Liver (tissue), 9 donors: Measurements from ENCODE around the gene MYO5A. TPM values are rescaled to one million over a fixed set of nuclear protein-coding genes. Genes with fewer than 3 reads are reported as not detected.

Experiments used
- DNase-seq: peaks from one replicate; pipeline ENCODE4 v3.0.0-alpha.2; 2017; ENCODE audit warnings: low spot score
- H3K27ac ChIP-seq, 2 donors: one replicate each; pipeline ENCODE4 v1.7.0; 2013; ENCODE audit warnings: inconsistent platforms in 2 of 2, low read length in 2 of 2, control low read depth in 1 of 2, low read depth in 1 of 2, mild to moderate bottlenecking in 1 of 2
- H3K27me3 ChIP-seq, 4 donors: one replicate each; pipeline versions ENCODE4 v1.6.1 to v1.7.0; 2013; ENCODE audit warnings: low read length in 3 of 4, inconsistent platforms in 1 of 4, mild to moderate bottlenecking in 1 of 4, moderate library complexity in 1 of 4; ENCODE audit not compliant: control insufficient read depth in 4 of 4, insufficient read depth in 4 of 4
- H3K36me3 ChIP-seq, 4 donors: one replicate each; pipeline versions ENCODE4 v1.6.1 to v1.7.0; 2013; ENCODE audit warnings: low read length in 3 of 4, mild to moderate bottlenecking in 3 of 4, low read depth in 1 of 4, moderate library complexity in 1 of 4; ENCODE audit not compliant: control insufficient read depth in 4 of 4, insufficient read depth in 3 of 4
- H3K4me1 ChIP-seq, 4 donors: one replicate each; pipeline versions ENCODE4 v1.6.1 to v1.7.0; 2013; ENCODE audit warnings: low read length in 3 of 4, mild to moderate bottlenecking in 3 of 4, moderate library complexity in 1 of 4; ENCODE audit not compliant: control insufficient read depth in 4 of 4, insufficient read depth in 4 of 4
- H3K4me3 ChIP-seq, 3 donors: one replicate each; pipeline versions ENCODE4 v1.6.1 to v1.7.0; 2013; ENCODE audit warnings: low read length in 3 of 3, control low read depth in 1 of 3, low read depth in 1 of 3, mild to moderate bottlenecking in 1 of 3
- H3K9ac ChIP-seq, 2 donors: one replicate each; pipeline ENCODE4 v1.7.0; 2013; ENCODE audit warnings: low read length in 2 of 2, mild to moderate bottlenecking in 2 of 2, moderate library complexity in 2 of 2, control low read depth in 1 of 2, low read depth in 1 of 2
- H3K9me3 ChIP-seq, 4 donors: one replicate each; pipeline versions ENCODE4 v1.6.1 to v1.7.0; 2013; ENCODE audit warnings: low read length in 3 of 4; ENCODE audit not compliant: control insufficient read depth in 4 of 4
- CTCF ChIP-seq: fragments of 150-350 bp; IDR thresholded peaks from 2 replicates; pipeline ENCODE4 v1.5.1; 2017; ENCODE audit warnings: improper control_type of control experiment, low read depth, low read length; ENCODE audit not compliant: missing input control
- EGR1 ChIP-seq, 2 donors: IDR thresholded peaks; 2 replicates each; pipeline ENCODE4 v1.6.1; 2016 to 2018; ENCODE audit warnings: antibody characterized with exemption in 2 of 2, low read depth in 2 of 2
- FOXA1 ChIP-seq: IDR thresholded peaks from 2 replicates; pipeline ENCODE4 v1.6.1; 2016; ENCODE audit warnings: antibody characterized with exemption
- FOXA2 ChIP-seq: IDR thresholded peaks from 2 replicates; pipeline ENCODE4 v1.6.1; 2016; ENCODE audit warnings: antibody characterized with exemption
- GABPA ChIP-seq, 2 donors: IDR thresholded peaks in 1 of 2; conservative IDR thresholded peaks in 1 of 2; 2 replicates each; pipeline ENCODE4 v1.6.1; 2016; ENCODE audit warnings: antibody characterized with exemption in 2 of 2, mild to moderate bottlenecking in 1 of 2, moderate library complexity in 1 of 2
- HNF4A ChIP-seq, 2 donors: conservative IDR thresholded peaks; 2 replicates each; pipeline ENCODE4 v1.6.1; 2016; ENCODE audit warnings: antibody characterized with exemption in 2 of 2, mild to moderate bottlenecking in 2 of 2
- NR2F2 ChIP-seq: IDR thresholded peaks from 2 replicates; pipeline ENCODE4 v1.6.1; 2016; ENCODE audit warnings: antibody characterized with exemption
- RAD21 ChIP-seq, 2 donors: IDR thresholded peaks; 2 replicates each; pipeline ENCODE4 v1.6.1; 2016; ENCODE audit warnings: antibody characterized with exemption in 2 of 2, mild to moderate bottlenecking in 2 of 2
- RXRA ChIP-seq, 2 donors: IDR thresholded peaks; 2 replicates each; pipeline ENCODE4 v1.6.1; 2017 to 2018; ENCODE audit warnings: antibody characterized with exemption in 2 of 2, mild to moderate bottlenecking in 1 of 2
- TAF1 ChIP-seq: conservative IDR thresholded peaks from 2 replicates; pipeline ENCODE4 v1.6.1; 2016; ENCODE audit warnings: antibody characterized with exemption, mild to moderate bottlenecking
- ZBTB33 ChIP-seq: IDR thresholded peaks from 2 replicates; pipeline ENCODE4 v1.6.1; 2016; ENCODE audit warnings: antibody characterized with exemption
- WGBS: extraction: QIAGEN DNeasy Blood & Tissue Kit; methylation state at CpG from one replicate; pipeline ENCODE4 v1.1.7; 2013; 5-methylcytosine and 5-hydroxymethylcytosine counted together
- polyA plus RNA-seq, 2 donors: library from polyadenylated mRNA; stranded (reverse) in 1 of 2; unstranded in 1 of 2; fragments of 200-250 nt in 1 of 2; fragments of >200 nt in 1 of 2; fragmentation: Nextera tagmentation in 1 of 2; extraction: Ambion mirVana in 1 of 2; gene quantifications; one replicate each; pipeline versions ENCODE4 v1.2.1 to v1.2.3, GENCODE V29; 2013 to 2015
- total RNA-seq, 2 donors: library from RNA; depleted of rRNA; stranded (reverse); fragments of >200 nt; gene quantifications; one replicate each; pipeline ENCODE4 v1.2.3, GENCODE V29; 2014
- donor health status: healthy.
- donor health status: healthy.
- donor health status: healthy.
- donor health status: healthy.
- donor health status: healthy.

Gene MYO5A
- total and polyA plus RNA-seq, 4 donors = 1.0 to 7.1 (median 3.0) TPM

GRCh38 chr15:52518487-52519371 lies 10.0 kb downstream of the MYO5A start:
- no peak overlapping the region for H3K27ac ChIP-seq
- WGBS = 69% methylated on average over 8 of the region's 8 CpGs
- TF ChIP-seq TAF1 (no peak), NR2F2 (no peak)
- H3K9me3 ChIP-seq = no peaks in the 10 kb centered on the region
- H3K27me3 ChIP-seq = no peaks in the 10 kb centered on the region
- H3K36me3 ChIP-seq = no peaks in the 10 kb centered on the region
- no peaks in the 10 kb centered on the region for H3K4me1 ChIP-seq
- no peak for DNase-seq
- no peak overlapping the region for H3K9ac ChIP-seq
- no peak overlapping the region for H3K4me3 ChIP-seq

GRCh38 chr15:52517014-52517413 lies 11.7 kb downstream of the MYO5A start:
- Histone ChIP-seq H3K36me3 (no peaks in the 10 kb centered on the region), H3K9ac (no peak overlapping the region), H3K4me1 (no peaks in the 10 kb centered on the region), H3K9me3 (no peaks in the 10 kb centered on the region), H3K4me3 (no peak overlapping the region), H3K27me3 (no peaks in the 10 kb centered on the region), H3K27ac (no peak overlapping the region)
- DNase-seq = no peak
- TF ChIP-seq FOXA2 (no peak), ZBTB33 (no peak), RAD21 (IDR thresholded peaks at IDR 0.05) (no peak), GABPA (IDR thresholded peaks at IDR 0.05 in 1 of 2, conservative IDR thresholded peaks at IDR 0.05 in 1 of 2) (no peak), HNF4A (conservative IDR thresholded peaks at IDR 0.05) (no peak), CTCF (no peak)
- WGBS = 80% methylated on average over 1 of the region's 1 CpG

GRCh38 chr15:52515343-52515742 lies 13.3 kb downstream of the MYO5A start:
- WGBS = 73% methylated on average over 2 of the region's 2 CpGs
- no peaks in the 10 kb centered on the region for H3K9me3 ChIP-seq
- H3K4me1 ChIP-seq = no peaks in the 10 kb centered on the region
- DNase-seq = no peak
- TF ChIP-seq RXRA (IDR thresholded peaks at IDR 0.05) (no peak), FOXA1 (no peak), EGR1 (IDR thresholded peaks at IDR 0.05; ENCODE audit: low read depth in 2 of 2) (no peak), RAD21 (IDR thresholded peaks at IDR 0.05) (no peak), FOXA2 (no peak), ZBTB33 (no peak)
- H3K27ac ChIP-seq = no peak overlapping the region
- no peaks in the 10 kb centered on the region for H3K36me3 ChIP-seq
- H3K9ac ChIP-seq = no peak overlapping the region
- H3K4me3 ChIP-seq = no peak overlapping the region
- no peaks in the 10 kb centered on the region for H3K27me3 ChIP-seq
